SHP77 treated with DMSO at 0.1 percent for 48 hours (cell line): ENCODE measurements around the gene ZFAND2B.
"Not testable (repeated sequence)": the region's sequence is repeated elsewhere in the genome, so short reads cannot be mapped to it uniquely, and the experiment has no call there.

Source experiments
- DNase-seq: peaks from one replicate; lab custom pipeline; 2025; lab: John Stamatoyannopoulos, UW

The ZFAND2B gene

GRCh38 chr2:219175928-219176817, 30.4 kb upstream of the ZFAND2B start:
- DNase-seq, result no peak

DNA sequence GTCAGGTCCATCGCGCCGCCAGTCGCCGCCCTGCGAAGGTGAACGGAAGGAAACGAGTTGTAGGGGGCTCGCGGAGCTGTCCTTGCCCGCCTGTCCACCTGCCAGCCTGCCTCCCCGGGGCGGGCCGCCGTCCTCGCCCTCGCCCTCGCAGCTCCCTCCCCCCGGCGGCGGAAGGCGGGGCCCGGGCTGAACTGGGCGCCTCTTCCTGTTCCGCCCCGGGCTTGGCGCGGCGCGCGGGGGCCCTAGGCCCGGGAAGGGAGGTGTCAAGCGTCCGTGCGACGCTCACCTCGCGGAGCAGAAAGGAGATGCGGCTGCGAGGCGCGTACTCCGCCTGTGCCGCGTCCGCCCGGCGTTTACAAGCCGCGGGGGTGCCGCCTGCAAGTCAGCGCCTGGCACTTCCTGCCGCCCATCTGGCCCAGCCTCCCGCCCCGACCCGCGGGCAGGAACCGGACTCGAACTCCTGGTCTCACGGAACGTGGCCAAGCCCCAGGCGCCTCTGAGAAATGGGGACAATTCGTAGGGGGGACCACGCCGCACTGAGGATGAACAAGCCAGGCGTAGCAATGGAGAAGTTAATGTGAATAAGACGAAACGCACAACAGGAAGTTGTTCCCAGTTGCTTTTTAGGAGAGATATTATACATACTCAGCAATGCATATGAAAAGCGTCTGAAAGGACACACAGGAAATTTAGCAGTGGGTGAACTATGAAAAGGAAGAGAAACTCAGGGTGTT, 29.6 kb upstream of the ZFAND2B start, which contains the start of gene CNPPD1:
CNPPD1 (minus strand) TSS at position 108 of the 734 bp plus-strand sequence; CDS start at position 11, 97 bp downstream.
- DNase-seq, result peak; percentile 65

DNA sequence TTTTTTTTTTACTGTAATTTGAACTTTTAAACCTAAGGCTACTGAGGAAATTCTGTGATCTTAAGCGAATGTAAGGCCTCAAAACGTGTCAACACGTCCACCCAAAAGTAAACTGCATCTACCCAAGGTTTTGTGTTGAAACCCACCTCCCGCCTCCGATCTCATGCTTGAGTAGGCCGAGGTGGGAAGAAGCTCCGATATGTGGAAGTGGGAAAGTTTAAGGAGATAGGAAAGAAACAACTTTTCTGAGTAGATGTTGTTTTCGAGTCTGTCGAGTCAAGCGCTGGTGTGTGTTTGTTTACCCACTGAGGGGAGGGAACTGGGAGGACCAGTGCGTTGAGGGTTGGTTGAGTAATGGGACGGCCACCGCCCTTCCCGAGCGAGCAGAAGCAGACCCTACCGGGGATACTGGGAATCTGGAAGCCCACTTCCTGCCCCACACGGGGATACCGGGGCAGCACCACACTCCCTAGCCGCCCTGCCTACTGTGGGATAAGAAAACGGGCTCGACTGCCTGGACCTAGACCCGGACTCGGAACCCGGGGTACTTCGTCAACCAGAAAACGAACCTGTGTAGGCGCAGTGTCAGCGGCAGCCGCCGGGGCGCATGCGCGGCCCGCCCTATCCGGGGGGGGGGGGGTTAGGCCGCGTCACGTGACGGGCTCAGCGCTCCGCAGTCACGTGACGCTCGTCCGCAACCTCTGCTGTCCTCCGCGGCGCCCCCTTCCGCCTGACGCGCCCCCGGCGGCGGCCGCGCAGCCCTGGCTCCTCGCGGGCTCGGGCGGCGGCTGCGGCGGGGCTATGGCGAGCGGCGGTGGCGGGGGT, 28.8 kb upstream of the ZFAND2B start, which contains the start of gene RETREG2:
RETREG2 (plus strand) TSS at position 724 of the 825 bp plus-strand sequence; CDS start at position 802, 78 bp downstream.
- peak; percentile 82 for DNase-seq

GRCh38 chr2:219178377-219179175, 28.0 kb upstream of the ZFAND2B start:
- no peak for DNase-seq

- no peak for DNase-seq
These were observed 26.7 kb upstream of the ZFAND2B start for GRCh38 chr2:219179601-219180465.

DNA sequence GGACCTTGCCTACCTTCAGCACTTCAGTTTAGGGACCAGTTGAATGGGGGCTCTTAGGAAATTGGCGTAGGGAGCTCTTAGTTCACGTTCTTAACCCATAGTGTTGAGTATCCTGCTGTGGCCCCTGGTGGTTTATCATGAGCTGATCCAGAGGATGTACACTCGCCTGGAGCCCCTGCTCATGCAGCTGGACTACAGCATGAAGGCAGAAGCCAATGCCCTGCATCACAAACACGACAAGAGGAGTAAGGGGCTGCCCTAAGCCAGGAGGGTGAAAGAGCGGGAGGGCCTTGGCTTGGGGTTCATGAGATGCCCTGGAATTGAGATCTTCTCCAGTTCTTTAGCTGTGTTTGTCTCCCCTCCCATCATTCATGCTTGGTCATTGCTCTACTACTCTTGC, 25.6 kb upstream of the ZFAND2B start:
- no peak for DNase-seq

DNA sequence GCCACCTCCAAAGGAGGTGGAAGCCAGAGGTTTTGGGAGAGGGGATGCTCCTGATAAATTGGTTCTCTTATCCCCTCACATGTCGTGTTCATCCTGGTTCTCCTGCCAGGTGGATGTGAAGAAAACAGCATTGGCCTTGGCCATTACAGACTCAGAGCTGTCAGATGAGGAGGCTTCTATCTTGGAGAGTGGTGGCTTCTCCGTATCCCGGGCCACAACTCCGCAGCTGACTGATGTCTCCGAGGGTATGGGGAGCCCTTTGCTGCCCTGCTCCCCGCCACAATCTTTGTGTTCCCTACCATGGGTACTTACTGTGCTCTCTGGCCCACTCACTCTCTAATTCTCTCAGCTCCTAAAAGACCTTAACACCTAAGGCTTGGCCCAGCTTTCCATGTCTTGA, 25.1 kb upstream of the ZFAND2B start:
- DNase-seq, result no peak

DNA sequence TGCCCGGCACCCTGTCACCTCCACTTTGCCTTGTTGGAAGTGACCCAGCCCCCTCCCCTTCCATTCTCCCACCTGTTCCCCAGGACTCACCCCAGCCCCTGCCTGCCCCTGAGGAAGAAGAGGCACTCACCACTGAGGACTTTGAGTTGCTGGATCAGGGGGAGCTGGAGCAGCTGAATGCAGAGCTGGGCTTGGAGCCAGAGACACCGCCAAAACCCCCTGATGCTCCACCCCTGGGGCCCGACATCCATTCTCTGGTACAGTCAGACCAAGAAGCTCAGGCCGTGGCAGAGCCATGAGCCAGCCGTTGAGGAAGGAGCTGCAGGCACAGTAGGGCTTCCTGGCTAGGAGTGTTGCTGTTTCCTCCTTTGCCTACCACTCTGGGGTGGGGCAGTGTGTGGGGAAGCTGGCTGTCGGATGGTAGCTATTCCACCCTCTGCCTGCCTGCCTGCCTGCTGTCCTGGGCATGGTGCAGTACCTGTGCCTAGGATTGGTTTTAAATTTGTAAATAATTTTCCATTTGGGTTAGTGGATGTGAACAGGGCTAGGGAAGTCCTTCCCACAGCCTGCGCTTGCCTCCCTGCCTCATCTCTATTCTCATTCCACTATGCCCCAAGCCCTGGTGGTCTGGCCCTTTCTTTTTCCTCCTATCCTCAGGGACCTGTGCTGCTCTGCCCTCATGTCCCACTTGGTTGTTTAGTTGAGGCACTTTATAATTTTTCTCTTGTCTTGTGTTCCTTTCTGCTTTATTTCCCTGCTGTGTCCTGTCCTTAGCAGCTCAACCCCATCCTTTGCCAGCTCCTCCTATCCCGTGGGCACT, 24.0 kb upstream of the ZFAND2B start:
- DNase-seq, result no peak

- DNase-seq, result no peak
These were observed 23.3 kb upstream of the ZFAND2B start for GRCh38 chr2:219183151-219183772.

DNA sequence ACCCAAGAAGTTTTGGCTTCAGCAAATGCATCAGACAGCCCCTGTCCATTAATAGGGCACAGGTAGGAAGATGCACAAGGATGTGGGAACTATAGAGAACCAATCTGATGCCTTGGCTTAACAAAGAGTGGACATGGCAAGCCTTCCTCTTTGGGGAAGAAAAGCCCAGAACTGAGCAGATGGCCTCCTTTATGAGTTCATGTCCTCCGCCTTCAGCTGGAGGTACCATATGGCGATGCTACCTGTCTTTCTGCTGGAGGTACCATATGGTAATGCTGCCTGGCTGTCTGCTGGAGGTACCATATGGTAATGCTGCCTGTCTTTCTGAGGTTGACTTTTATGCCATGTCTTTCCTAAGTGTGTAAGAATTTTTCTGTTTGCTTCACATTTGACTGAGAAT, 22.5 kb upstream of the ZFAND2B start:
- no peak for DNase-seq

GRCh38 chr2:219186754-219187456, 19.7 kb upstream of the ZFAND2B start:
- DNase-seq, result no peak

- no peak for DNase-seq
These were observed 9.2 kb upstream of the ZFAND2B start for GRCh38 chr2:219197388-219197787.

- no peak for DNase-seq
These were observed 7.6 kb upstream of the ZFAND2B start for GRCh38 chr2:219198974-219199373.

GRCh38 chr2:219199470-219200211, 6.9 kb upstream of the ZFAND2B start:
- no peak for DNase-seq

GRCh38 chr2:219200502-219201326, 5.9 kb upstream of the ZFAND2B start:
- DNase-seq, result peak; percentile 21

DNA sequence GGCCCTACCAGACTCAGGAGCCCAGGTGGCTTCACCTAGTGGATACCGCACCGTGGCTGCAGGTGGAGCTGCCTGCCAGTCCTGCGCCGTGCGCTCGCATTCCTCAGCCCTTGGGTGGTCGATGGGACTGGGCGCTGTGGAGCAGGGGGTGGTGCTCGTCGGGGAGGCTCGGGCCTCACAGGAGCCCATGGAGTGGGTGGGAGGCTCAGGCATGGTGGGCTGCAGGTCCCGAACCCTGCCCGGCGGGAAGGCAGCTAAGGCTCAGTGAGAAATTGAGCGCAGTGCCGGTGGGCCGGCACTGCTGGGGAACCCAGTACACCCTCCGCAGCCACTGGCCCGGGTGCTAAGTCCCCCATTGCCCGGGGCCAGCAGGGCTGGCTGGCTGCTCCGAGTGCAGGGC, 5.3 kb upstream of the ZFAND2B start:
- DNase-seq, result not testable (repeated sequence)
